Suprapubic skin (tissue), 4 donors: ENCODE measurements around the gene TNPO1.

ENCODE experiments used
- CTCF ChIP-seq, 2 donors: fragments of 200-600 bp in 1 of 2; fragments of 450-650 bp in 1 of 2; sonication (generic) in 1 of 2; IDR thresholded peaks; one replicate each; pipeline ENCODE4 v1.5.1; 2016 to 2019; ENCODE audit warnings: antibody characterized with exemption in 2 of 2, mild to moderate bottlenecking in 1 of 2, moderate library complexity in 1 of 2
- EP300 ChIP-seq: sonication (generic); formaldehyde crosslinking; IDR thresholded peaks from one replicate; pipeline ENCODE4 v1.6.1; 2017; ENCODE audit warnings: antibody characterized with exemption
- POLR2A ChIP-seq, 2 donors: fragments of 450-650 bp; IDR thresholded peaks; one replicate each; pipeline ENCODE4 v1.6.1; 2017; ENCODE audit warnings: antibody characterized with exemption in 2 of 2, mild to moderate bottlenecking in 2 of 2, moderate library complexity in 2 of 2
- POLR2AphosphoS5 ChIP-seq, 3 donors: sonication (generic); formaldehyde crosslinking; IDR thresholded peaks; one replicate each; pipeline ENCODE4 v1.6.1; 2017; ENCODE audit warnings: antibody characterized with exemption in 3 of 3

- no peak for TF ChIP-seq EP300
- no peak for TF ChIP-seq CTCF (IDR thresholded peaks at IDR 0.05)
- no peak for TF ChIP-seq POLR2A (IDR thresholded peaks at IDR 0.05)
- no peak for TF ChIP-seq POLR2AphosphoS5 (IDR thresholded peaks at IDR 0.05)
Observed at GRCh38 chr5:72922422-72922821, 106.0 kb downstream of the TNPO1 start.
